SK-N-MC (cell line): ENCODE measurements around the gene ZP3.
"Not testable (repeated sequence)": the region's sequence is repeated elsewhere in the genome, so short reads cannot be mapped to it uniquely, and the experiment has no call there.

Source experiments
- EZH2 ChIP-seq: fragments of 200-600 bp; sonication (generic); IDR thresholded peaks from one replicate; pipeline ENCODE4 v1.6.1; 2017; ENCODE audit warnings: antibody characterized with exemption
- FOXP2 ChIP-seq: optimal IDR thresholded peaks from 2 replicates; pipeline ENCODE3; 2011; ENCODE audit warnings: mild to moderate bottlenecking, moderate library complexity; ENCODE audit not compliant: insufficient read depth; ENCODE audit errors: extremely low read length, control extremely low read depth

DNA sequence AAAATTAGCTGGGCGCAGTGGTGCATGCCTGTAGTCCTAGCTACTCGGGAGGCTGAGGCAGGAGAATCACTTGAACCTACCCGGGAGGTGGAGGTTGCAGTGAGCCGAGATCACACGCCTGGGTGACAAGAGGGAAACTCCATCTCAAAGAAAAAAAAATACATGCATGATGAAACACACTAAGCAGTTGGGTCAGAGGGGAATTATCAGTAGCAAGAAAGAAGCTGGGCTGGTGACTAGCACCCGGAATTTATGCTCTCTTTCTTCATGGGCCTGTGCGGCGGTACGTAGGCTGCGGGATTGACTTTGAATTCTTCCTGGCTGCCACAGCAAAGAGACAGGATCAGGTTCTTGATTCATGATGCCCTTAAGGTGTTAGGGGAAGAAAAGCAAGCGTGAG, 54.9 kb downstream of the ZP3 start:
- not testable (repeated sequence) for TF ChIP-seq EZH2, FOXP2
